A549 (cell line): Measurements from ENCODE around the gene EPHA1.

Experiments used
- CTCF ChIP-seq: fragments of >200 bp; sonication (Bioruptor Twin); formaldehyde crosslinking; IDR thresholded peaks from 3 replicates; pipeline ENCODE4 v1.5.1; 2016
- MYC ChIP-seq: IDR thresholded peaks from 2 replicates; pipeline ENCODE4 v1.6.1; 2012; ENCODE audit warnings: mild to moderate bottlenecking, inconsistent platforms, low read length, improper control_type of control experiment, borderline replicate concordance
- POLR2A ChIP-seq: IDR thresholded peaks from 2 replicates; pipeline ENCODE4 v1.6.1; 2012; ENCODE audit warnings: mild to moderate bottlenecking, low read length
- POLR2AphosphoS2 ChIP-seq: conservative IDR thresholded peaks from 2 replicates; pipeline ENCODE4 v1.6.1; 2012; ENCODE audit warnings: low read length, improper control_type of control experiment, inconsistent platforms
- RAD21 ChIP-seq, 2 experiments: fragments of >200 bp in 1 of 2; sonication (Bioruptor Twin) in 1 of 2; formaldehyde crosslinking in 1 of 2; IDR thresholded peaks in 1 of 2; conservative IDR thresholded peaks in 1 of 2; 2 replicates in 1 of 2; 3 replicates in 1 of 2; pipeline ENCODE4 v1.6.1; 2012 to 2018; ENCODE audit warnings: inconsistent platforms in 1 of 2

- TF ChIP-seq POLR2A (no peak), POLR2AphosphoS2 (no peak), CTCF (no peak), RAD21 (conservative IDR thresholded peaks at IDR 0.05 in 1 of 2, IDR thresholded peaks at IDR 0.05 in 1 of 2) (no peak), MYC (no peak)
Observed at GRCh38 chr7:143399642-143400041, 9.0 kb downstream of the EPHA1 start.
